Adipocyte (in vitro differentiated cells): ENCODE measurements around the gene CBX8.

Experiments
- DNase-seq: peaks from one replicate; pipeline ENCODE4 v3.0.0-alpha.2; 2015; ENCODE audit warnings: low read depth
- H3K27me3 ChIP-seq: replicated peaks from 2 replicates; pipeline ENCODE4 v1.7.0; 2013; ENCODE audit warnings: mild to moderate bottlenecking, low read length, moderate library complexity; ENCODE audit not compliant: control insufficient read depth, insufficient read depth
- H3K36me3 ChIP-seq: 2 replicates; pipeline ENCODE4 v1.7.0; 2013; ENCODE audit warnings: low read length, mild to moderate bottlenecking, moderate library complexity; ENCODE audit not compliant: control insufficient read depth, insufficient read depth, severe bottlenecking
- H3K4me1 ChIP-seq: 2 replicates; pipeline ENCODE4 v1.7.0; 2013; ENCODE audit warnings: mild to moderate bottlenecking, low read length, moderate library complexity; ENCODE audit not compliant: control insufficient read depth, insufficient read depth
- H3K4me3 ChIP-seq: 2 replicates; pipeline ENCODE4 v1.7.0; 2013; ENCODE audit warnings: mild to moderate bottlenecking, low read length, moderate library complexity
- H3K9ac ChIP-seq: 2 replicates; pipeline ENCODE4 v1.7.0; 2013; ENCODE audit warnings: mild to moderate bottlenecking, low read length, moderate library complexity
- H3K9me3 ChIP-seq: 2 replicates; pipeline ENCODE4 v1.7.0; 2013; ENCODE audit warnings: mild to moderate bottlenecking, low read length, moderate library complexity; ENCODE audit not compliant: control insufficient read depth

CBX8 gene

GRCh38 chr17:79796763-79797491 is at the start of gene CBX8:
TSS of gene CBX8 (minus strand) at chr17:79797077. CDS start at chr17:79796998, 79 bp downstream.
- Histone ChIP-seq H3K9me3 (no peaks in the 10 kb centered on the region), H3K4me1 (peaks cover 49% of the 10 kb centered on the region), H3K9ac (peak within 1 kb of the TSS; percentile 90), H3K27me3 (peaks cover 41% of the 10 kb centered on the region), H3K4me3 (peak within 1 kb of the TSS; percentile 82), H3K36me3 (no peaks in the 10 kb centered on the region)
- peak; percentile 100 for DNase-seq

GRCh38 chr17:79845601-79845949 is 48.7 kb upstream of the CBX8 start:
- Histone ChIP-seq H3K9ac (peak overlapping the region; percentile 55), H3K4me1 (peaks cover 18% of the 10 kb centered on the region), H3K27me3 (peaks cover 24% of the 10 kb centered on the region), H3K4me3 (peak overlapping the region; percentile 20), H3K36me3 (no peaks in the 10 kb centered on the region), H3K9me3 (no peaks in the 10 kb centered on the region)
- DNase-seq, result peak; percentile 42

- Histone ChIP-seq H3K4me1 (peaks cover 18% of the 10 kb centered on the region), H3K27me3 (peaks cover 24% of the 10 kb centered on the region), H3K9me3 (no peaks in the 10 kb centered on the region), H3K4me3 (peak overlapping the region; percentile 20), H3K9ac (peak overlapping the region; percentile 55), H3K36me3 (no peaks in the 10 kb centered on the region)
- DNase-seq, result peak; percentile 65
Measured at GRCh38 chr17:79844869-79845600, 48.2 kb upstream of the CBX8 start.

- Histone ChIP-seq H3K9me3 (no peaks in the 10 kb centered on the region), H3K36me3 (no peaks in the 10 kb centered on the region), H3K9ac (peak overlapping the region; percentile 80), H3K27me3 (peaks cover 22% of the 10 kb centered on the region), H3K4me3 (peak overlapping the region; percentile 74), H3K4me1 (peaks cover 18% of the 10 kb centered on the region)
- peak; percentile 85 for DNase-seq
Measured at GRCh38 chr17:79843816-79844800, 47.2 kb upstream of the CBX8 start.

GRCh38 chr17:79843474-79843815 is 46.6 kb upstream of the CBX8 start:
- peak; percentile 38 for DNase-seq
- H3K9me3 ChIP-seq, result no peaks in the 10 kb centered on the region
- peak overlapping the region; percentile 80 for H3K9ac ChIP-seq
- H3K27me3 ChIP-seq, result peaks cover 20% of the 10 kb centered on the region
- H3K36me3 ChIP-seq, result no peaks in the 10 kb centered on the region
- H3K4me3 ChIP-seq, result peak overlapping the region; percentile 74
- peaks cover 18% of the 10 kb centered on the region for H3K4me1 ChIP-seq

- H3K27me3 ChIP-seq, result peaks cover 20% of the 10 kb centered on the region
- DNase-seq, result peak; percentile 24
- H3K9ac ChIP-seq, result no peak overlapping the region
Measured at GRCh38 chr17:79842656-79843473, 46.0 kb upstream of the CBX8 start.

GRCh38 chr17:79842136-79842655 is 45.3 kb upstream of the CBX8 start:
- H3K36me3 ChIP-seq, result no peaks in the 10 kb centered on the region
- no peak for DNase-seq
- peaks cover 20% of the 10 kb centered on the region for H3K27me3 ChIP-seq
- no peaks in the 10 kb centered on the region for H3K9me3 ChIP-seq
- no peak overlapping the region for H3K9ac ChIP-seq
- H3K4me1 ChIP-seq, result peaks cover 27% of the 10 kb centered on the region
- H3K4me3 ChIP-seq, result no peak overlapping the region

More at GRCh38 chr17:79842656-79843473, 46.0 kb upstream of the CBX8 start:
- no peaks in the 10 kb centered on the region for H3K9me3 ChIP-seq
- H3K36me3 ChIP-seq, result no peaks in the 10 kb centered on the region
- H3K4me1 ChIP-seq, result peaks cover 20% of the 10 kb centered on the region
- peak overlapping the region; percentile 74 for H3K4me3 ChIP-seq

- H3K27me3 ChIP-seq, result peaks cover 20% of the 10 kb centered on the region
- H3K9me3 ChIP-seq, result no peaks in the 10 kb centered on the region
- H3K36me3 ChIP-seq, result no peaks in the 10 kb centered on the region
- no peak overlapping the region for H3K9ac ChIP-seq
- H3K4me3 ChIP-seq, result no peak overlapping the region
- H3K4me1 ChIP-seq, result peaks cover 33% of the 10 kb centered on the region
- no peak for DNase-seq
Measured at GRCh38 chr17:79841369-79842135, 44.7 kb upstream of the CBX8 start.

- no peaks in the 10 kb centered on the region for H3K9me3 ChIP-seq
- H3K36me3 ChIP-seq, result no peaks in the 10 kb centered on the region
- DNase-seq, result no peak
- H3K4me1 ChIP-seq, result peaks cover 38% of the 10 kb centered on the region
- no peak overlapping the region for H3K9ac ChIP-seq
- H3K4me3 ChIP-seq, result no peak overlapping the region
- H3K27me3 ChIP-seq, result peaks cover 20% of the 10 kb centered on the region
Measured at GRCh38 chr17:79840989-79841286, 44.1 kb upstream of the CBX8 start.
